Measurements from ENCODE around the gene EFNA1.

DNA sequence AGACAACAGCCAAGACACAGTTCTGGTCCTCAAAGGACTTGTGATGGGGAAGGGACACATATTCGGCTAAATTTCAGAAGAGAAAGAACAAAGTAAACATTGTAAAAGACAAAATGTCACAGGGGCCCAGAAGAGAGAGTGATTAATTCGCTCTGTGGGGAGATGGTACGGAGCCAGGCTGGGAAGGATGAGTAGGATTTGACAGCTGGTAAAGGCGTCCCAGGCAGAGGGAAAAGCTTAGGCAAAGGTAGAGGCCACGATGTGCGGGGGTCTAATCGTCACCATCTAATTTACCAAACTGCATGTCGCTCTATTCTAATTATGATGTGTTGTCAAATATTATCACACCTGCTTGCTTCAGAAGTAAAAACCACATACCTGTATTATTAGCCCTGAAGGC, 17.3 kb upstream of the EFNA1 start:
- TF ChIP-seq, protein P1, sequence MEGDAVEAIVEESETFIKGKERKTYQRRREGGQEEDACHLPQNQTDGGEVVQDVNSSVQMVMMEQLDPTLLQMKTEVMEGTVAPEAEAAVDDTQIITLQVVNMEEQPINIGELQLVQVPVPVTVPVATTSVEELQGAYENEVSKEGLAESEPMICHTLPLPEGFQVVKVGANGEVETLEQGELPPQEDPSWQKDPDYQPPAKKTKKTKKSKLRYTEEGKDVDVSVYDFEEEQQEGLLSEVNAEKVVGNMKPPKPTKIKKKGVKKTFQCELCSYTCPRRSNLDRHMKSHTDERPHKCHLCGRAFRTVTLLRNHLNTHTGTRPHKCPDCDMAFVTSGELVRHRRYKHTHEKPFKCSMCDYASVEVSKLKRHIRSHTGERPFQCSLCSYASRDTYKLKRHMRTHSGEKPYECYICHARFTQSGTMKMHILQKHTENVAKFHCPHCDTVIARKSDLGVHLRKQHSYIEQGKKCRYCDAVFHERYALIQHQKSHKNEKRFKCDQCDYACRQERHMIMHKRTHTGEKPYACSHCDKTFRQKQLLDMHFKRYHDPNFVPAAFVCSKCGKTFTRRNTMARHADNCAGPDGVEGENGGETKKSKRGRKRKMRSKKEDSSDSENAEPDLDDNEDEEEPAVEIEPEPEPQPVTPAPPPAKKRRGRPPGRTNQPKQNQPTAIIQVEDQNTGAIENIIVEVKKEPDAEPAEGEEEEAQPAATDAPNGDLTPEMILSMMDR (IDR thresholded peaks at IDR 0.05) = no peak
- TF ChIP-seq POLR2A (IDR thresholded peaks at IDR 0.05) = no peak

All from heart left ventricle (tissue), 13 donors.